HepG2 (cell line): Measurements from ENCODE around the gene PLCB1. TPM values are rescaled to one million over a fixed set of nuclear protein-coding genes. Genes with fewer than 3 reads are reported as not detected.

Experiments
- ELF3 ChIP-seq: IDR thresholded peaks from 2 replicates; pipeline ENCODE4 v1.6.1; 2016; ENCODE audit warnings: missing genetic modification reagents, missing compliant biosample characterization
- FOXJ3 ChIP-seq: sonication (generic); formaldehyde crosslinking; IDR thresholded peaks from 2 replicates; pipeline ENCODE4 v1.4.0; 2020; ENCODE audit warnings: missing genetic modification reagents, mild to moderate bottlenecking, borderline replicate concordance
- HNF4G ChIP-seq, 2 experiments: sonication (generic) in 1 of 2; formaldehyde crosslinking in 1 of 2; IDR thresholded peaks; 2 replicates each; pipeline versions ENCODE4 v1.4.0 to v1.6.1; 2011 to 2020; ENCODE audit warnings: borderline replicate concordance in 2 of 2, low read depth in 2 of 2, mild to moderate bottlenecking in 2 of 2, low read length in 1 of 2, missing genetic modification reagents in 1 of 2, moderate library complexity in 1 of 2
- HOXA3 ChIP-seq: sonication (generic); formaldehyde crosslinking; IDR thresholded peaks from 2 replicates; pipeline ENCODE4 v1.5.0; 2020; ENCODE audit warnings: missing genetic modification reagents
- JUND ChIP-seq: sonication (generic); formaldehyde crosslinking; IDR thresholded peaks from 2 replicates; pipeline ENCODE4 v1.8.0; 2022; ENCODE audit warnings: mild to moderate bottlenecking, missing genetic modification reagents
- KDM3A ChIP-seq: IDR thresholded peaks from 2 replicates; pipeline ENCODE4 v1.6.1; 2018; ENCODE audit warnings: low read depth, missing compliant biosample characterization
- KLF12 ChIP-seq: sonication (generic); formaldehyde crosslinking; IDR thresholded peaks from 2 replicates; pipeline ENCODE4 v1.4.0; 2020; ENCODE audit warnings: missing genetic modification reagents, borderline replicate concordance
- LCORL ChIP-seq, 2 experiments: fragments of 450-650 bp in 1 of 2; sonication (generic) in 1 of 2; formaldehyde crosslinking in 1 of 2; IDR thresholded peaks; 2 replicates each; pipeline versions ENCODE4 v1.5.0 to v1.6.1; 2017 to 2020; ENCODE audit warnings: antibody characterized with exemption in 1 of 2, missing genetic modification reagents in 1 of 2
- MIXL1 ChIP-seq: IDR thresholded peaks from 2 replicates; pipeline ENCODE4 v1.6.1; 2016
- MYNN ChIP-seq: sonication (generic); formaldehyde crosslinking; IDR thresholded peaks from 2 replicates; pipeline ENCODE4 v1.4.0; 2020; ENCODE audit warnings: mild to moderate bottlenecking, low read depth, missing genetic modification reagents
- NFE2L1 ChIP-seq: sonication (generic); formaldehyde crosslinking; IDR thresholded peaks from 2 replicates; pipeline ENCODE4 v1.4.0; 2020; ENCODE audit warnings: missing genetic modification reagents, mild to moderate bottlenecking, borderline replicate concordance
- PHF5A ChIP-seq: IDR thresholded peaks from one replicate; pipeline ENCODE4 v1.6.1; 2018; ENCODE audit warnings: low read depth, missing genetic modification reagents; ENCODE audit not compliant: unreplicated experiment
- PLSCR1 ChIP-seq: sonication (generic); formaldehyde crosslinking; IDR thresholded peaks from 2 replicates; pipeline ENCODE4 v1.5.0; 2020; ENCODE audit warnings: missing genetic modification reagents, mild to moderate bottlenecking, borderline replicate concordance
- RFXANK ChIP-seq: IDR thresholded peaks from 2 replicates; pipeline ENCODE4 v1.6.1; 2016
- SMARCC2 ChIP-seq: fragments of 450-650 bp; IDR thresholded peaks from 2 replicates; pipeline ENCODE4 v1.6.1; 2017; ENCODE audit warnings: antibody characterized with exemption, mild to moderate bottlenecking
- SP2 ChIP-seq: sonication (generic); formaldehyde crosslinking; IDR thresholded peaks from 2 replicates; pipeline ENCODE4 v1.5.1; 2020; ENCODE audit warnings: mild to moderate bottlenecking, missing genetic modification reagents
- TFDP1 ChIP-seq: IDR thresholded peaks from 2 replicates; pipeline ENCODE4 v1.6.1; 2016; ENCODE audit warnings: missing compliant biosample characterization, missing genetic modification reagents, borderline replicate concordance
- TOE1 ChIP-seq: sonication (generic); formaldehyde crosslinking; IDR thresholded peaks from 2 replicates; pipeline ENCODE4 v1.4.0; 2020; ENCODE audit warnings: mild to moderate bottlenecking, missing genetic modification reagents
- ZBTB38 ChIP-seq: sonication (generic); formaldehyde crosslinking; IDR thresholded peaks from 2 replicates; pipeline ENCODE4 v1.5.1; 2020; ENCODE audit warnings: mild to moderate bottlenecking, missing genetic modification reagents
- ZFP36 ChIP-seq: fragments of 150-350 bp; IDR thresholded peaks from 2 replicates; pipeline ENCODE4 v1.6.1; 2018; ENCODE audit warnings: borderline replicate concordance, low read length, low read depth; ENCODE audit not compliant: partially characterized antibody
- ZNF180 ChIP-seq: sonication (generic); formaldehyde crosslinking; IDR thresholded peaks from 2 replicates; pipeline ENCODE4 v1.4.0; 2020; ENCODE audit warnings: low read depth, missing genetic modification reagents, borderline replicate concordance
- ZNF263 ChIP-seq: sonication (generic); formaldehyde crosslinking; IDR thresholded peaks from 2 replicates; pipeline ENCODE4 v1.4.0; 2020; ENCODE audit warnings: missing genetic modification reagents
- ZNF317 ChIP-seq: sonication (generic); formaldehyde crosslinking; IDR thresholded peaks from 2 replicates; pipeline ENCODE4 v1.5.0; 2020; ENCODE audit warnings: mild to moderate bottlenecking, missing genetic modification reagents
- ZNF33B ChIP-seq: sonication (generic); formaldehyde crosslinking; IDR thresholded peaks from 2 replicates; pipeline ENCODE4 v1.5.1; 2020; ENCODE audit warnings: mild to moderate bottlenecking, missing genetic modification reagents
- ZNF414 ChIP-seq: sonication (generic); formaldehyde crosslinking; IDR thresholded peaks from 2 replicates; pipeline ENCODE4 v1.5.0; 2020; ENCODE audit warnings: missing genetic modification reagents
- ZNF543 ChIP-seq: sonication (generic); formaldehyde crosslinking; IDR thresholded peaks from 2 replicates; pipeline ENCODE4 v1.4.0; 2020; ENCODE audit warnings: mild to moderate bottlenecking, missing genetic modification reagents
- ZNF556 ChIP-seq: sonication (generic); formaldehyde crosslinking; IDR thresholded peaks from 2 replicates; pipeline ENCODE4 v1.4.0; 2020; ENCODE audit warnings: mild to moderate bottlenecking, missing genetic modification reagents, borderline replicate concordance
- ZNF557 ChIP-seq: sonication (generic); formaldehyde crosslinking; IDR thresholded peaks from 2 replicates; pipeline ENCODE4 v1.4.0; 2020; ENCODE audit warnings: missing genetic modification reagents
- ZNF572 ChIP-seq: sonication (generic); formaldehyde crosslinking; IDR thresholded peaks from 2 replicates; pipeline ENCODE4 v1.5.1; 2020; ENCODE audit warnings: mild to moderate bottlenecking, missing genetic modification reagents
- ZNF879 ChIP-seq: sonication (generic); formaldehyde crosslinking; IDR thresholded peaks from 2 replicates; pipeline ENCODE4 v1.8.1; 2023; ENCODE audit warnings: missing genetic modification reagents
- polyA plus RNA-seq, 8 experiments: library from polyadenylated mRNA; depleted of rRNA in 3 of 8; stranded (reverse) in 7 of 8; unstranded in 1 of 8; fragments of >200 nt; fragmentation: Illumina TruSeq in 4 of 8; extraction: Trizol in 4 of 8; gene quantifications; 2 replicates each; pipeline versions ENCODE4 v1.2.1 to v1.2.3, GENCODE V29; 2011 to 2016; ENCODE audit warnings: low read depth in 4 of 8, missing spikeins in 1 of 8, mixed read lengths in 1 of 8; ENCODE audit not compliant: insufficient read depth in 1 of 8
- total RNA-seq, 5 experiments: library from RNA; depleted of rRNA; stranded (reverse); fragments of >200 nt; fragmentation: Illumina TruSeq; extraction: Trizol; gene quantifications; 2 replicates each; pipeline ENCODE4 v1.2.3, GENCODE V29; 2016; ENCODE audit warnings: low read depth in 1 of 5

The PLCB1 gene
- total and polyA plus RNA-seq, 2 of the 13 experiments (the other 11 are each of a cell fraction or from before 2014, with no cell fraction given), result 42.4 to 55.9 TPM

GRCh38 chr20:8366303-8366923 lies 234.3 kb downstream of the PLCB1 start (continued):
- TF ChIP-seq ZNF317 (CRISPR knock-in tag) (no peak), ZNF556 (no peak), ELF3 (CRISPR knock-in tag) (0 out of 2 replicates have a peak, but pooled peaks have one; percentile 30), TOE1 (CRISPR knock-in tag) (no peak), PLSCR1 (CRISPR knock-in tag) (no peak), JUND (CRISPR knock-in tag) (no peak), PHF5A (CRISPR knock-in tag) (no peak), SP2 (no peak), RFXANK (no peak), ZNF263 (CRISPR knock-in tag) (no peak), TFDP1 (CRISPR knock-in tag) (no peak), ZNF33B (CRISPR knock-in tag) (0 out of 2 replicates have a peak, but pooled peaks have one; percentile 55), ZNF414 (CRISPR knock-in tag) (0 out of 2 replicates have a peak, but pooled peaks have one; percentile 37), MYNN (no peak), SMARCC2 (0 out of 2 replicates have a peak, but pooled peaks have one; percentile 12), MIXL1 (CRISPR knock-in tag) (peak; percentile 84; the same call in 1 of the 2 replicates), KLF12 (no peak), KDM3A (CRISPR knock-in tag) (0 out of 2 replicates have a peak, but pooled peaks have one; percentile 25), ZBTB38 (CRISPR knock-in tag) (no peak), LCORL (IDR thresholded peaks at IDR 0.05) (no peak), LCORL (CRISPR knock-in tag; IDR thresholded peaks at IDR 0.05) (peak; percentile 57; the same call in 1 of the 2 replicates), ZNF557 (CRISPR knock-in tag) (no peak), HNF4G (IDR thresholded peaks at IDR 0.05; ENCODE audit: borderline replicate concordance, low read depth, low read length) (peak; percentile 79), HNF4G (CRISPR knock-in tag; IDR thresholded peaks at IDR 0.05; ENCODE audit: borderline replicate concordance, low read depth) (peak; percentile 66; the same call in 1 of the 2 replicates), ZNF572 (no peak), ZNF543 (CRISPR knock-in tag) (no peak), ZNF879 (CRISPR knock-in tag) (no peak), ZFP36 (no peak), ZNF180 (CRISPR knock-in tag) (no peak), NFE2L1 (CRISPR knock-in tag) (no peak), HOXA3 (no peak), FOXJ3 (CRISPR knock-in tag) (peak; percentile 75; the same call in 1 of the 2 replicates)
